Transverse colon (tissue), 4 donors: ENCODE data around the gene CAMSAP1. TPM values are rescaled to one million over a fixed set of nuclear protein-coding genes. Genes with fewer than 3 reads are reported as not detected.

Source experiments
- DNase-seq: peaks from one replicate; pipeline ENCODE4 v3.0.0-alpha.2; 2019
- H3K27ac ChIP-seq, 4 donors: fragments of 200-600 bp; sonication (generic); 2 replicates each; pipeline ENCODE4 v1.5.1; 2016 to 2018; ENCODE audit warnings: inconsistent platforms in 4 of 4
- H3K27me3 ChIP-seq: fragments of 200-600 bp; sonication (generic); 2 replicates; pipeline ENCODE4 v1.5.1; 2017; ENCODE audit warnings: inconsistent platforms
- H3K36me3 ChIP-seq, 4 donors: fragments of 200-600 bp; sonication (generic); 2 replicates each; pipeline ENCODE4 v1.5.1; 2017 to 2019; ENCODE audit warnings: inconsistent platforms in 4 of 4
- H3K4me1 ChIP-seq, 4 donors: fragments of 200-600 bp; sonication (generic); 2 replicates each; pipeline ENCODE4 v1.5.1; 2017 to 2020; ENCODE audit warnings: inconsistent platforms in 4 of 4
- H3K4me3 ChIP-seq, 4 donors: fragments of 200-600 bp; sonication (generic); 1 replicate in 1 of 4; 2 replicates in 3 of 4; pipeline versions ENCODE4 v1.5.1 to v1.6.1; 2017 to 2019; ENCODE audit warnings: inconsistent platforms in 4 of 4
- H3K9me3 ChIP-seq, 2 donors: fragments of 200-600 bp; sonication (generic); 2 replicates each; pipeline ENCODE4 v1.5.1; 2017 to 2019; ENCODE audit warnings: inconsistent platforms in 2 of 2
- EP300 ChIP-seq: sonication (generic); formaldehyde crosslinking; IDR thresholded peaks from one replicate; pipeline ENCODE4 v1.6.1; 2017; ENCODE audit warnings: antibody characterized with exemption, low read depth
- POLR2A ChIP-seq: fragments of 450-650 bp; IDR thresholded peaks from one replicate; pipeline ENCODE4 v1.6.1; 2016; ENCODE audit warnings: antibody characterized with exemption, mild to moderate bottlenecking, moderate library complexity
- POLR2AphosphoS5 ChIP-seq, 3 donors: sonication (generic); formaldehyde crosslinking; IDR thresholded peaks; one replicate each; pipeline ENCODE4 v1.6.1; 2016; ENCODE audit warnings: antibody characterized with exemption in 3 of 3
- WGBS, 2 donors: methylation state at CpG; one replicate each; pipeline ENCODE4 v1.1.5; 2018; ENCODE audit warnings: low coverage in 1 of 2; 5-methylcytosine and 5-hydroxymethylcytosine counted together
- in situ Hi-C, 4 donors: fragments of 200-750 bp; cut with MboI; loops; one replicate each; pipeline versions ENCODE4 v1.15.0 to v1.15.1; 2017; ENCODE audit warnings: low sequenced_read_pairs in 3 of 4, low pct_ligation_motif_present in 1 of 4, low pct_unique_long_range_greater_than_20kb in 1 of 4
- intact Hi-C: fragments of 100-400 bp; cut with DNase I; formaldehyde crosslinking; loops from one replicate; pipeline ENCODE4 v1.15.1; 2023; ENCODE audit warnings: low total_unique reads
- total RNA-seq, 4 donors: library from RNA; depleted of rRNA; stranded (reverse); fragments of >200 nt; gene quantifications; one replicate each; pipeline ENCODE4 v1.1.0, GENCODE V29; 2016
- TF ChIP-seq, protein P1 (sequence below), 5 experiments: fragments of 200-600 bp in 3 of 5; fragments of 450-650 bp in 2 of 5; sonication (generic) in 3 of 5; IDR thresholded peaks; 1 replicate in 2 of 5; 2 replicates in 3 of 5; pipeline ENCODE4 v1.5.1; 2016 to 2017; ENCODE audit warnings: antibody characterized with exemption in 5 of 5, inconsistent platforms in 3 of 5, mild to moderate bottlenecking in 2 of 5, moderate library complexity in 1 of 5

Gene CAMSAP1
- total RNA-seq, 4 donors from 2014 or later, result 17.3 to 88.0 (median 23.8) TPM

- Histone ChIP-seq H3K9me3 (no peaks in the 10 kb centered on the region), H3K4me3 (no peak overlapping the region), H3K27me3 (no peaks in the 10 kb centered on the region), H3K36me3 (no peaks in the 10 kb centered on the region), H3K27ac (no peak overlapping the region), H3K4me1 (peaks cover 0 to 6% (median 0%) of the 10 kb centered on the region in 4 donors)
- 44% methylated on average over 8 of the region's 8 CpGs; no CpG with 5 or more reads in 1 of the 2 donors for WGBS, 2 donors
- peak; percentile 59 for DNase-seq
- intact Hi-C loops, result loop anchor here (5.0 kb wide), 1 partner anchor 258 kb away; no protein-coding TSS in a partner anchor
- no peak for TF ChIP-seq EP300
- TF ChIP-seq, protein P1, sequence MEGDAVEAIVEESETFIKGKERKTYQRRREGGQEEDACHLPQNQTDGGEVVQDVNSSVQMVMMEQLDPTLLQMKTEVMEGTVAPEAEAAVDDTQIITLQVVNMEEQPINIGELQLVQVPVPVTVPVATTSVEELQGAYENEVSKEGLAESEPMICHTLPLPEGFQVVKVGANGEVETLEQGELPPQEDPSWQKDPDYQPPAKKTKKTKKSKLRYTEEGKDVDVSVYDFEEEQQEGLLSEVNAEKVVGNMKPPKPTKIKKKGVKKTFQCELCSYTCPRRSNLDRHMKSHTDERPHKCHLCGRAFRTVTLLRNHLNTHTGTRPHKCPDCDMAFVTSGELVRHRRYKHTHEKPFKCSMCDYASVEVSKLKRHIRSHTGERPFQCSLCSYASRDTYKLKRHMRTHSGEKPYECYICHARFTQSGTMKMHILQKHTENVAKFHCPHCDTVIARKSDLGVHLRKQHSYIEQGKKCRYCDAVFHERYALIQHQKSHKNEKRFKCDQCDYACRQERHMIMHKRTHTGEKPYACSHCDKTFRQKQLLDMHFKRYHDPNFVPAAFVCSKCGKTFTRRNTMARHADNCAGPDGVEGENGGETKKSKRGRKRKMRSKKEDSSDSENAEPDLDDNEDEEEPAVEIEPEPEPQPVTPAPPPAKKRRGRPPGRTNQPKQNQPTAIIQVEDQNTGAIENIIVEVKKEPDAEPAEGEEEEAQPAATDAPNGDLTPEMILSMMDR (IDR thresholded peaks at IDR 0.05), result peak; percentile 62 to 87 (median 86)
- in situ Hi-C loops, result loop anchor here in 3 of 4 donors (10.0 to 25.0 kb wide), 3 partner anchors 90 to 260 kb away; partner anchors contain the start of gene TMEM250 (in 1 of the 3)
These were observed 42.8 kb downstream of the CAMSAP1 start for GRCh38 chr9:135864447-135865049.

DNA sequence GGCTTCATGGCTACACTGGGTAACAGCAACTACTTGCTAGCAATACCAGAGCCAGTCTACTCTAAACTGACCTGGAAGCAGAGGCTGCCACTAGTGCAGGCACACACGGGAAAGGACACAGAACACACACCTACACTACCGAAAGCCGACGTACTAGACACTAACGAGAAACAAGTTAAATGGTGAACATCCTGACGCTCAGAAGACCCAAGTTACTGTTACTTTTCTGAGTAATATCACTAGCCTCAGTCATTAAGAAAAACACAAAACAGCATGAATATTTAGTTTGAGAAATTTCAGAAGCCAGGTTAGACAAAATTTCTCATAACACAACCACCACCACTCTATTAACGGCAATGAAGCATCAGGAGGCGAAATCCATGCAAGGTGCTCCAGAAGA, 44.5 kb downstream of the CAMSAP1 start:
- in situ Hi-C loops, result loop anchor here in 3 of 4 donors (10.0 to 25.0 kb wide), 3 partner anchors 92 to 262 kb away; partner anchors contain the start of gene TMEM250 (in 1 of the 3)
- H3K27ac ChIP-seq, result no peak overlapping the region
- intact Hi-C loops, result no loop called here
- H3K9me3 ChIP-seq, result no peaks in the 10 kb centered on the region
- peaks cover 0 to 6% (median 0%) of the 10 kb centered on the region in 4 donors for H3K4me1 ChIP-seq
- DNase-seq, result no peak
- H3K36me3 ChIP-seq, result no peaks in the 10 kb centered on the region
- no peak for TF ChIP-seq POLR2A
- no peak overlapping the region for H3K4me3 ChIP-seq
- H3K27me3 ChIP-seq, result no peaks in the 10 kb centered on the region
- 75 to 80% methylated on average over 6 to 8 of the region's 8 CpGs for WGBS, 2 donors

- H3K36me3 ChIP-seq, result no peaks in the 10 kb centered on the region
- no peak overlapping the region for H3K27ac ChIP-seq
- no peak for TF ChIP-seq POLR2AphosphoS5 (IDR thresholded peaks at IDR 0.05)
- TF ChIP-seq POLR2A, result no peak
- TF ChIP-seq EP300, result no peak
- intact Hi-C loops (no loop called here), in situ Hi-C loops (loop anchor here in 1 of 4 donors (25.0 kb wide), 1 partner anchor 254 kb away; the partner anchor contains the start of gene TMEM250)
- 83 to 100% methylated on average over 1 of the region's 1 CpG for WGBS, 2 donors
- no peaks in the 10 kb centered on the region for H3K27me3 ChIP-seq
- no peaks in the 10 kb centered on the region for H3K4me1 ChIP-seq
- no peak for DNase-seq
- H3K4me3 ChIP-seq, result no peak overlapping the region
- H3K9me3 ChIP-seq, result no peaks in the 10 kb centered on the region
These were observed 48.7 kb downstream of the CAMSAP1 start for GRCh38 chr9:135858491-135859185.

- intact Hi-C loops, result no loop called here
- no peak for DNase-seq
- no peak overlapping the region for H3K4me3 ChIP-seq
- no peaks in the 10 kb centered on the region for H3K36me3 ChIP-seq
- in situ Hi-C loops, result loop anchor here in 1 of 4 donors (25.0 kb wide), 1 partner anchor 254 kb away; the partner anchor contains the start of gene TMEM250
- no peaks in the 10 kb centered on the region for H3K9me3 ChIP-seq
- TF ChIP-seq POLR2AphosphoS5 (IDR thresholded peaks at IDR 0.05) (no peak), EP300 (no peak), POLR2A (no peak)
- TF ChIP-seq, protein P1 (IDR thresholded peaks at IDR 0.05), result no peak
- no peaks in the 10 kb centered on the region for H3K4me1 ChIP-seq
- H3K27me3 ChIP-seq, result no peaks in the 10 kb centered on the region
- no peak overlapping the region for H3K27ac ChIP-seq
- WGBS, 2 donors, result 97 to 100% methylated on average over 1 to 3 of the region's 3 CpGs
These were observed 49.5 kb downstream of the CAMSAP1 start for GRCh38 chr9:135857843-135858242.

GRCh38 chr9:135857371-135857786, 50.0 kb downstream of the CAMSAP1 start:
- Histone ChIP-seq H3K9me3 (no peaks in the 10 kb centered on the region), H3K4me1 (no peaks in the 10 kb centered on the region), H3K4me3 (no peak overlapping the region), H3K27me3 (no peaks in the 10 kb centered on the region), H3K36me3 (no peaks in the 10 kb centered on the region), H3K27ac (no peak overlapping the region)
- in situ Hi-C loops, result loop anchor here in 1 of 4 donors (25.0 kb wide), 1 partner anchor 255 kb away; the partner anchor contains the start of gene TMEM250
- WGBS, 2 donors, result 63 to 74% methylated on average over 1 to 2 of the region's 2 CpGs
- no peak for TF ChIP-seq EP300
- TF ChIP-seq POLR2AphosphoS5 (IDR thresholded peaks at IDR 0.05), result no peak
- no peak for TF ChIP-seq POLR2A
- TF ChIP-seq, protein P1 (IDR thresholded peaks at IDR 0.05), result no peak
- no peak for DNase-seq
- intact Hi-C loops, result no loop called here
